DMS 273 (cell line): Measurements from ENCODE around the gene SEC61B.
"Not testable (repeated sequence)": the region's sequence is repeated elsewhere in the genome, so short reads cannot be mapped to it uniquely, and the experiment has no call there.

Experiments
- DNase-seq: peaks from one replicate; lab custom pipeline; 2025; ENCODE audit not compliant: unreplicated experiment; lab: John Stamatoyannopoulos, UW

The SEC61B gene

DNA sequence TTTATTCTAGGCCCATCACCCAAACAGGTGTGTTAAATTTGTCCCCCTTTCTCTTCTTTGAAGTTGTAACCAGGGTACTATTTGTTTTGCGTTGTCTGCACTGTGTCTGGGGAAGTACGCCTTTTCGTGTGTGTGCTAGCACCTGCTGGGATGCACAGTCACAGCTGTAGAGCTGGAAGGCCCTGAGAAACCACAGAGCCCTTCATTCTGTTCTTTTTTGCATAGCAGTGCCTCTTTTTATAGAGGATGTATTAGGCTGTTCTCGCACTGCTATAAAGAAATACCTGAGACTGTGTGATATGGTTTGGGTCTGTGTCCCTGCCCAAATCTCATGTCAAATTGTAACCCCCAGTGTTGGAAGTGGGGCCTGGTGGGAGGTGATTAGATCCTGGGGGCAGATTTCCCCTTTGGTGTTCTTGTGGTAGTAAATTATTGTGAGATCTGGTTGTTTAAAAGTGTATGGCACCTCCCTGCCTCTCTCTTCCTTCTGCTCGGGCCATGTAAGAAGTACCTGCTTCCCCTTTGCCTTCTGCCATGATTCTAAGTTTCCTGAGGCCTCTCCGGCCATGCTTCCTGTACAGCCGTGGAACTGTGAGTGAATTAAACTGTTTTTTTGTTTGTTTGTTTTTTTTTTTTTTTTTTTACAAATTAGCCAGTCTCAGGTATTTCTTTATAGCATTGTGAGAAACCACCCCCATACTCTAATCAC, 14.0 kb downstream of the SEC61B start:
- DNase-seq, result no peak

DNA sequence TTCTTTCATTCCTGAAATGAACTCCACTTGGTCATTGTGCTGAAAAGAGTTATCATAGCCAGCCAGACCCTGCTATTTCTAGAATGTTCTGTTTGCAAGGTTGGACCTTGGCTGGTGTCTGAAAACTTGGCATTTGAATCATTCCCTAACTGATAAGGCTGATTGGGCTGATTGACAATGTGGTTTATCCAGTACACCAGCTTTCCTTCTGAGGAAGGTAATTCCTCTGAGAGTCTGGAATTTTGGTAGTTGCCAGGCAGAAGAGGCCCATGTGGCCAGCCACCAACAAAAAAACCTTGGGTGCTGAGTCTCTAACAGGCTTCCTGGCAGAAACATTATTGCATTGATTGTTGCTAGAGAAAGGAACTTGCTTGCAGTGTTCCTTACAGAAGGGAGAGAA, 15.3 kb downstream of the SEC61B start:
- DNase-seq, result no peak

DNA sequence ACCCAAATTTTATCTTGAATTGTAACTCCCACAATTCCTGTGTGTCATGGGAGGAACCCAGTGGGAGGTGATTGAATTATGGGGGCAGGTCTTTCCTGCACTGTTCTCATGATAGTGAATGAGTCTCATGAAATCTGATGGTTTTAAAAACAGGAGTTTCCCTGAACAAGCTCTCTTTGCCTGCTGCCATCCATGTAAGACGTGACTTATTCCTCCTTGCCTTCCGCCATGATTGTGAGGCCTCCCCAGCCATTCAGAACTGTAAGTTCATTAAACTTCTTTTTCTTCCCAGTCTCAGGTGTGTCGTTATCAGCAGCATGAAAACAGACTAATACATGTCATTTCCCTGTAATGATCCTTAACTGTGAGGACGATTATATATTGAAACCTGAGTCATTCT, 15.8 kb downstream of the SEC61B start:
- DNase-seq, result not testable (repeated sequence)

DNA sequence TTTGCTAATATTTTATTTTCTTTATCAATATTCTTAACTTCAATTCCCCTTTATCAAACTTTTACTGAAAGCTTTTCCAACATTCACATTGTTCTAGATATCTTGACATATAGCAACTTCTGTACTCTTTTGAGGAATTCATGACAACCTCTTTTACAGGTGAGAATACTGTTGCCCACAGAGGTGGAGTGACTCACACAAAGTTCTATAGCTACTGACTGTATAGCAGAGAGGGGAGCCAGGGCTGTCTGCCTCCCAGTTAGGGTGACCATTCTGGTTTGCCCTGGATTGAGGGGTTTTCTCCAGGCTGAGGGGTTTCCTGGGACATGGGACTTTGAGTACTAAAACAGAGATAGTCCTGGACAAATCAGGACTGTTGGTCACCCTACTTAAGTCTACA, 16.2 kb downstream of the SEC61B start:
- DNase-seq, result no peak

DNA sequence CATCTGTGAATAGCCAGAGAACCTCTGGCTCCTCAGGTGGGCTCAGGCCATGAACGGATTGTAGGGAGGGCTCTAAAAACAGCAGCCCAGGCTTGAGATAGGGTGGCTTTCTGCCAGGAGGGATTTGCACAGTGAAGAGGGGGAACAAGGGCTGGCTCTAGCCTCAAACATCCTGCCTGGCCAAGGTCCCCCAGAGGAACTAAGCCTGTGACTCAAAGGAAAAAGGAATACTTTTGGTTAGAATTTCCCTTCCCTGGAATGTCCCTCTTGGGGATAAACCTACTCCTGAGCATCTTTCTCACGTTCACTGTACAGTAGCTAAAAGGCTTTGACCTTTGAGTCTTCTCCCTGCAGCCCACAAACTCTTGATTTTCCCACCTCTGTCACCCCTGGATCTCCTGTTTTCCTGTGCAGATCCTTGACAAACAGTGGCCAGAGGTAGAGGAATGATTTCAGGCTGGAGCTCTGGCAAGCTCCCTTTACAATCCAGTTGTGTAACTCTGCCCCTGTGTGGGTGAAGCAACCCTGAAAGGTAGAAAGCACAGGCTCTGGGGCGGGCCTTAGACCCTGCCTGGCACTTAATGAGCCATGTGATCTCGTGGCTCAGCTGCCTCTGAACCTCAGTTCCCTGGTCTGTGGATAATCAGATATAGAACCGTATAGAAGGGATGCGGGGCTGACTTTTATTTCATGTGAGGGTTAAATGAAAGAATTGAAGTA, 17.4 kb downstream of the SEC61B start:
- no peak for DNase-seq

DNA sequence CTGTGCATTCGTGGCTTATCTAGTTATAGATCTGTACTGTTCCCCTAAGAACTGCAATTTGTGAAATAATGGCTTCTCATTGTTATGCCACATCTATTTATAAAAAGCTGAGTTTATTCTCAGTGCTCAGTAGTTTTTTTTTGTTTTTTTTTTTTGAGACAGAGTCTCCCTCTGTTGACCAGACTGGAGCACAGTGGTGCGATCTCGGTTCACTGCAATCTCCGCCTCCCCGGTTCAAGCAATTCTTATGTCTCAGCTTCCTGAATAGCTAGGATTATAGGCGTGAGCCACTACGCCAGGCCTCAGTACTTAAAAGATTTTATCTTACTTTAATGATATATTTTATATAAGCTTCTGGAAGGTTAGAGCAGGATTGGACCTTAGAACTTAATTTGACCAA, 19.0 kb downstream of the SEC61B start:
- DNase-seq, result no peak

DNA sequence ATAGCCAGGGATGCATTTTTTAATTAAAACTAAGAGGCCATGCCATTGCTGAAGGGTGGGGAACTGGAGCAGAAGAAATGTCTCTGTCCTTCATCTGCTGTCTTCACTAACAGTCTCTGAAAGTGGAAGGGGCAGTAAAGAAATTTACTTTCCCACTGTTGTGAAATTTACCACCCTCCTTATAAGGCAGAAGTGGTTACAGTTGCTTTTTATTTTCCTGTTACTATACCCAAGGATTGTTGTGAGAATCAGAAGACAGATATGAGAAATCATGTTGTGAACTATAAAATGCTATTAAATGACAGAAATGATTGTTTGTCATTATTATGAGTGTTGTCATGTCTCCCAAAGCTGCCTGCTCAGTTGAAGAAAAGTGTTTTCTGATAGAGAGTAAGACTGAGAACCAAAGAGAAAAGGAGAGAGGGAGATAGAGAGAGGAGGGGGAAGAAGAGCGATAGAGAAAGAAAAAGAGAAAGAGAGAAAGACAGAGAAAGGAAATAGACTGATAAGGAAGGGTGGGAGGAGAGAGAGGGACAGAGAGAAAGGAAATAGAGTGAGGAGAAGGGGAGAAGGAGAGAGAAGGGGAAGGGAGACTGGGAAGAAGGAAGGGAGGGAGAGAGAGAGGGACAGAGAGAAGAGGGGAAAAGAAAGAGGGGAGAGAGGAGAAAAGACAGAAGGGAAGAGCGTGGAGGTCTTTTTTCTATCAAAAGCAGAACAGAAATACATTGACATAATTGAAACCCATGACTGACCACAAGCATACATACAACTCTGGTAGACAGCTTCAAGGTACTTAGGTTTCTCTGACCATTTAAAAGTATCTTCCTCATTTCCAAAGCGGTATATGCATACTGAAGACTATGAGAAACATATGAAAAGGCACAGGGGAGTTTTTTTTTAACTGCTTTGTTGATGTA, 22.5 kb downstream of the SEC61B start:
- DNase-seq, result no peak

DNA sequence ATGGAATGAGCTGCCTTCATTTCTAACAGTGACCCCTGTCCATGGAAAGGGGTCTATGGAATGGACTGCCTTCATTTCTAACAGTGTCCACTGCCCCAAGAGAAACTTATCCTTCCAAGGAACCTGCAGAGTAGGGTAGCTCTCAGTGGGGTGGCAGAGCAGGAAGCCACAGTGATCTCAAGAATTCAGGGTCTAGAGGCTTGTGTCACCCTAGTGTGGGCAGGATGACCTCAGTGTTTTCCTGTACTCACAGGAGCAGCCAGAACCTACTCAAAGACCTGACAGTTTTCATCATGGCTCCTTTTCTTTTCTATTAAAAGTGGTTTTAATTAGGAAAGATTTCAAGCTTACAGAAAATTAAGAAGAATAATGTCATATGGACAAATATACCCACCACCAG, 27.5 kb downstream of the SEC61B start:
- DNase-seq, result no peak

DNA sequence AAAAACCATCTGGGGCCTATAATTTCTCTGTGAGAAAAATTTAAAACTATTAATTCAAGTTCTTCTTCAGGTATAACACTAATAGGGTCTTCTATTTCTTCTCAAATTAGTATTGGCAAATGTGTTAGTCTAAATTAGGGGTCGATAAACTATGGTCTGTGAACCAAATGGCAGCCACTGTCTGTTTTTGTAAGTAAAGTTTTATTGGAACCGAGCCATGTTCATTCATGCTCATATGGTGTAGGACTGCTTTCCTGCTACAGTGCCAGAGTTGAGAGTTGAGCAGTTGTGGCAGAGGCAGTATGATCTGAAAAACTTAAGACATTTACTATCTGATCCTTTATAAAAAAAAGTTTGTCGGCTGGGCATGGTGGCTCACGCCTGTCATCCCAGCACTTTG, 29.1 kb downstream of the SEC61B start:
- DNase-seq, result no peak

DNA sequence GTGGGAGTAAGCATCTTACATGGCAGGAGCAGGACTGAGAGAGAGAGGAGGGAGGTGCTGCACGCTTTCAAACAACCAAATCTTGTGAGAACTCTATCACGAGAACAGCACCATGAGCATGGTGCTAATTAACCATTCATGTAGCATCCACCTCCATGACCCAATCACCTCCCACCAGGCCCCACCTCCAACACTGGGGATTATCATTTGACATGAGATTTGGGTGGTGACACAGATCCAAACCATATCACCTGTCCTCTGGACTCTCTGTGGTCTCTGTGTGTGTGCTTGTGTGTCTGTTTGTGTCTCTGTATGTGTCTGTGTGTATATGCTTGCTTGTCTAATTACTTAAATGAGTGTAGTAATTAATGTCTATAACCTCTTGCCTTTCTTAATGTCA, 31.1 kb downstream of the SEC61B start:
- DNase-seq, result no peak

DNA sequence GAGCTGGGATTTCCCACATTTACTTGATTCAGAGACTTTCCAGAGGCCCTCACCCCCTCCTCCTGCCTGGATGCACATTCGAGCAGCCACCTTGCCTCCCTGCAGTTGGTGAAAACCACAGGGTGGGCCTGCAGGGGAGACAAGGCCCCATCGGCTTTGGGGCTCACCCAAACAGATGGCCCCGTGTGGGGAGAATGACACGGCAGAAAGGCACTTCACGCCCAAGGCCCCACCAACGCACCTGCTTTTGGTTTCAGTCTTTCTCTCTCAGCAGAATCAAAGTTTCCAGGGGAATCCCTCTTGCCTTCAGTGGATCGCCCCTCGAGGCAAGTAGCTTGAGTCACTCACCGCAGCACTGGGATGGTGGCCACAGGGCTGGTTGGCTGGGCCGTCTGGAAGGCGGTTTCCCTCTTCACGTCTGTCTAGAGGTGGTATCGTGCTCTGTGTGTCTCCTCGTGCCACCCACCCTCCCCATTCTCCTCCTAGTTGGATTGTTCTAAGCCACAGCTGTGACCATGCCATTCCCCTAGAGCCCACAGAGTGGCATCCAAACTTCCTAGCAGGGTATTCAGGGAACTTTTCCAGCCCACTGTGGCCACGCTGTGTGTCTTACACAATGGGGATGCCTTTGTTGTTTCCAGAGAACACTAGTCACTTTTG, 31.8 kb downstream of the SEC61B start:
- no peak for DNase-seq

DNA sequence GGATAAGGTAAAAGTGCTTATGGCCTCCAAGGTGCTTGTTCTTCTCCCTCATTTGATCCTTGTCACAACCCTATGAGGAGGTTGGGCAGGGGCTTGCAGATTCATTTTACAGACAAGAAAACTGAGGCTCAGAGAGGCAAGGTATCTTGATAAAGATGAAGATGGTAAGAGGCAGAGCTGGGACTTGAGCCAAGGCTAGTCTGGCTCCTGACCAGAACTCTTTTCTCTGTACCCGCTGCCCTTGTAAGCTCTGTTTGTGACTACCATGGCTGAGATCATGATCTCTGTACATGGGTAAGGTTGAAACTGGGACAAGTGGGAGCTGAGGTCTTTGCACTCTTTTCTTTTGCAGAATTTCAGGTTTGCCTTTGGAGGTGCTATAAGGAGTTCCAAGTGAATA, 33.6 kb downstream of the SEC61B start:
- DNase-seq, result no peak

DNA sequence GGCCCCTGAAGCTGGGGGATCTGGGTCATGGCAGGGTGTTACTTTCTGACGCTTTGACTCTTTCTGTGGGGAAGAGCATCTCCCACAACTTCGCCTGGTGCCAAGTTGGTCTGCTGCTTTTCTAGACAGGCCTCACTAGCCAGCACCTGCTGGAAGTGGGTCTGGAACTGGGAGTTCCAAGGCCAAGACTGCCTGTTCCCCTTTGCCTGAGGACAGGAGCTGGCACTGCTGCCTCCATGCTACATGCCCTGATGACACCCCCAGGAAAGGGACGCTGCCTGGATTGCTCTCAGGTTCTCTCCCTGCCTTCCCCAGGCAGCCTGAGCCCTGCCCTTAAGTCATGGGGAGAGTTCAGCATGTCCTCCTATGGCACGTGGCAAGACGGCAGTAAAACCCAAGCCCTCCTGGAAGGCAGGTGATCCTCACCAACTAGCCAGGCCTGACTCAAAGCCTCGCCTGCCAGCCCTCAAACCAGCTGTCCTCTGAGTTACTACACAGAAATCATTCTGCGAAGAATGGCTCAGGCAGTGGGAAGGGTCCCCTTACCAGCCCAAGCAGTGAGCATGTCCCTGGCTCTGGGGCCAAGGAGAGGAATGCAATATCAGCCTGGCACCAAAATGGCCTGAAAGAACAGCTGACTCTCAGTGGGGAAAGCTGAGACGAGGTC, 35.8 kb downstream of the SEC61B start:
- DNase-seq, result no peak

DNA sequence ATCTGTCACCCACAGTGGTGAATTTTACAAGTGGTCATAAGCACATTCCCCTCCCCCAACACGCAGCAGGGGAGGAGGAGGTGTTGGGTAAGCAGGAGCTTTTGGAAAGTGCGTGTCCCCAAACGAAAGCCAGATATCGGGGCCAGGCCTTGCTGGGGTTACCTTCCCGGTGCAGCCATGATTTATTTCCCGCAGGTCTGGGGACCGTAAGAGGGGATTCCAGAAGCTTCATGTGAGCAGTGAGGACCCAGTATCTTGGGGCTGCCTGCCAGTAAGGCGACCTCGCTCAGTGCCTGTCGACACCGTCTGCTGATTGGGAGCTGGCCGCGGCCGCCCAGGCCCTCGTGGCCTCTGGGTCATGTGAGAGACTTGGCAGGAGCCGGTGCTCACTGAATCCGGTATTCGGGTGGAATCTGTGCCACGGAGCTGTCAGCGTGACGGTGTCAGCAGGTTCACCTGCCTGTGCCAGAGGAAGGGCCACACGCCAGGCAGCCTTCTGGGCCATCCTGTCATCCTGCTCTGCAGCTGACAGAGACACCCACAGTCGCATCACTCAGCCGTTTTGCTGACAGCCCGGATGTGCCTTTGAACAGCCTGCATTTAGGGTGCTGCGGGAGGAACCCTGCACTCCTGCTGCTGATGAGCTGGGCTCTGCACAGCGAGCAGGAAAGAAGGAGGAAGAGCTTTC, 37.3 kb downstream of the SEC61B start:
- peak; percentile 20 for DNase-seq

DNA sequence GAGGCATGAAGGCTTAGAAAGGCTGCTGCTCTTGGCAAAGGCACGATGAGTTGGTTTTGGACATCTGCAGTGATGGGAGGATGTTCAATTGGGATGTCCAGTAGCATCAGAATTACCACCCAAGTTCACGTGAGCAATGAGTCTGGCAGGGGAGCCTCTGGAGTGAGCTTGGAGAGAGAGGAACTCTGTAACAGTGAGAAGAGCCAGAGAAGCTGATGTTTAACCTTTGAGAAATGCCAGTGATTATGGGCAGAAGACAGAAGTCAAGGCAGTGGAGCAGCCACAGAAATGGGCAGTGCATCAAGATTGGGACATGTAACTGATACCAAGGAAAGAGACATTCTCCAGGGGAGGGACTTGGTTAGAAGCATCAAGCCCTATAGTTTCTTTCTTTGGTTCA, 39.8 kb downstream of the SEC61B start:
- no peak for DNase-seq

DNA sequence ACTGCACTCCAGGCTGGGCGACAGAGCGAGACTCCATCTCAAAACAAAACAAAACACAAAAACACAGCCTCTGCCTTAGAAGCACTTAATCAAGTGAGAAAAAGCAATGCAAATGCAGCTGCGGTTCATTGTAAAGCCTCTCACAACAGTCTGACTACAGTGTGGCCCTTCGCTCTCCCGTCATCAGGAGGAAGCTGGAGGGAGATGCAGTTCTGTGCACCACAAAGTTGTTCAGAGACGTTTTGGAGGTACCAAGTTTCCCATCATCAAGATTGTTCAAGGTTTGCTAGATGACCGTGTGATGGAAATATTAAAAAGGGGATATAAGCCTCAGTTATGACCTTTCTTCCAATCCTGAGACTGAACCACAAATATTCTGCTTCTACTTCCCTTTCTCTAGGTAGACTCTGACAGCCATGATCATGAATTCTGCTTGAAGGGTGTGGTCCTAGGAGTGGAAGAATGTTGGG, 40.9 kb downstream of the SEC61B start:
- DNase-seq, result no peak

DNA sequence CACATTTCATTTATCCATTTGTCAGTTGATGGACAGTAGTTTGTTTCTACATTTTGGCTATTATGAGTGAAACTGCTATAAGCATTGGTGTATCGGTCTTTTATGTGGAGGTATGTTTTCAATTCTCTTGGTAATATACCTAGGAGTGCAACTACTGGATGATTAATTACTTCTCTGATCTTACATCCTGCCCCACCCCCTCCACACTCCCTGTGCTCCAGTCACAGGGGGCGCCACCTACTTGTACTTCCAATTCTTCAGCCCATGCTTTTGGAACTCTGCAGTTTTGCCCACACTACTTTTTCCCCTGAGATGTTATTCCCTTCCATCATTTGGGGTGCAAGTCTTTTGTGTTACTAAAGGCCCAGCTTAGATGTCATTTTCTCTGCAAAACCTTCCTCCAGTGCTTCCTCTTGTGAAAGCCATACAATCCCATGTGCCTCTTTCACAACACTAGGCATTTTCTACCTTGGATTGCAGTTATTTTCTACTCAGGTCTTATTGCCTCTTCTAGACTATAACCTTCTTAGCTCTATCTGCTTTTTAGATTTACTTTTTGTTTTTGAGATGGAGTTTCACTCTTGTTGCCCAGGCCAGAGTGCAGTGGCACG, 42.1 kb downstream of the SEC61B start:
- peak; percentile 49 for DNase-seq

DNA sequence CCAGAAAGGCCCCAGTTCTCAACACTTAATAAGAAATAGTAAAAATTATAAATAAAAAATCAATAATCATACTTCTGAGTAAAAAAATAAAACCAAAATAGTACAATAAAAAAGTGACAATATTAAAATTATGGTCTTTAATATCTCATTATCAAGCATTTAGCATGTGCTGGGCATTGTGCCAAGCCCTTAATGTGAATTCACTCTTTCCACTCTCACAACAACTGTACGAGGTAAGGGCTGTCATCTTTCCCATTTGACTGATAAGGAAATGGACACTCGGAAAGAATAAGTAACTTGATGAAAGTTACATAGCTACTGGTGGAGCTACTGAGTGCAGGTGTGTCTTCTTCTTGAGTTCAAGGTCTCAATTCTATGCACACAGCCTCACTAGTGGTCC, 43.6 kb downstream of the SEC61B start:
- DNase-seq, result no peak

DNA sequence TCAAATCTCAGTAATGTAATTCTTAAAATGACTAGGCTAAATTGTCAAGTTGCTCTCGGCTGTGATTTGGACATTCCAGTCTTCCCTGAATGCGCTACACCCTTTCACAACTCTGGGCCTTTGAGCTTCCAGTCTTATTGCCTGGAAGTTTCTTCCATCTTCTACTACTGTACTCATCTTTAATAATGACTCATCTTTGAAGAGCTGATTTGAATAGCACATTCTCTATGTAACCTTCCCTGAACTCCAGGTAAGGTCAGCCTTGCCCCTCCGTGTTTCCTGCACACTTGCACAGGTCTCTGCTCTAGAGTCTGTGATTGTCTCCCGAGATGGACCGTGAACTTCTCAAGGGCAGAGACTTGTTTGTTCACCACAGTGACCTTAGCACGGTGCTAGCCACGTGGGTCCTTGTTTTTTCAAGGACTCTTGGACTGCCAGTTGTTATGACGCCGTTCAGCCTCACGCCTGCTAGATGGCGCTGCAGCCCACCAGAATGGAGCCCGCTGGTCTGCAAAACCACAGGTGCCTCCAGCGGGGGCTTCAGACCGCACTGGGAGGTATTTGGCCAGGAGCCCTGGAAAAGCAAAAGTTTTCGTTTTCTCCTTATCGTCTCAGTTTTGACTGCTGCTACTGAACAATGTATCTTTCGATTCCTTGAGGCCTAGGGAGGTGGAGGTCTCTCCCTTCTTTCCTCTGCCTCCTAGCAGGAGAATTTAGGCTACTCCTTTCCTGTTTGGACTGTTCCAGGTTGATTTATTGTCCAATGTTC, 44.4 kb downstream of the SEC61B start:
- peak; percentile 86 for DNase-seq
